ENCODE results near the gene RTF1. TPM values are rescaled to one million over a fixed set of nuclear protein-coding genes. Genes with fewer than 3 reads are reported as not detected.
"Not testable (repeated sequence)": the region's sequence is repeated elsewhere in the genome, so short reads cannot be mapped to it uniquely, and the experiment has no call there.

Gene RTF1
- 39.8 and 54.4 TPM in 2 replicates for total RNA-seq (ENCODE audit: low replicate concordance)
- long read RNA-seq, partial matches to known transcripts: 17 of 18 reads
- long read RNA-seq, other reads (novel, unspliced or antisense): 1 of 18 reads

DNA sequence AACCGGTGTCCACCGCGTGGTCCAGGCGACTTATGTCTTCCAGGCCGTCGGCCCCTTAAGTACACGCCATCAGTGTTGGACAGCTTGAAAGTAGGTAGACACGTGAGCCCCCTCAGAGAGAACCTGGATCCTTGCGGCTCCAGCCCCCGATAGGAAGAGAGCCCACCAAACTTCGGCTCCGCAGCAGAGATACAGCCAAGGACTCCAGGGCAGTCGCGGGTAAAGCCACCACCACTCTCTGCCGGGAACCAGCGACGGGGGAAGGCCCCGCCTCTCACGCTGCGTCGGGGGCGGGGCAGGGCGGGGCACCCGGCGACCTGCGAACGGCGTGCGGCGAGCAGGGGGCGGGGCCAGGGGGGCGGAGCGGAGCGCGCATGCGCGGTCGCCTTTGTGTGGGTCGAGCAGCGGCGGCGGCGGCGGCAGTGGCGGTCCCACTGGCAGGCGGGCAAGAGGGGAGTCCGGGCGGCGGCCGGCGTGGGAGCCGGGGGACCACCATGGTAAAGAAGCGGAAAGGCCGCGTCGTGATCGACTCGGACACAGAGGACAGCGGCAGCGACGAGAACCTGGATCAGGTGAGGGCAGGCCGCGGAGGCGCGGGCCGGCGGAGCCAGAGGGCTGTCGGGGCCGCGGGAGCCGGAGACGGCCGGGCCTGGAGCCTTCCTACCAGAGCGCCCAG is at the start of gene RTF1:
RTF1 (plus strand) TSS at position 354 of the 676 bp plus-strand sequence; CDS start at position 375, 21 bp downstream.
- DNase-seq (ENCODE audit: extremely low spot score, unreplicated experiment): peak; percentile 99
- Mint-ChIP-seq H3K4me3 (peak within 1 kb of the TSS; percentile 95), H3K4me1 (ENCODE audit: unreplicated experiment) (peaks cover 38% of the 10 kb centered on the region), H3K9me3 (no peaks in the 10 kb centered on the region), H3K27me3 (no peaks in the 10 kb centered on the region), H3K27ac (peak within 1 kb of the TSS; percentile 98), H3K36me3 (no peaks in the 10 kb centered on the region)
- TF ChIP-seq, protein P1, sequence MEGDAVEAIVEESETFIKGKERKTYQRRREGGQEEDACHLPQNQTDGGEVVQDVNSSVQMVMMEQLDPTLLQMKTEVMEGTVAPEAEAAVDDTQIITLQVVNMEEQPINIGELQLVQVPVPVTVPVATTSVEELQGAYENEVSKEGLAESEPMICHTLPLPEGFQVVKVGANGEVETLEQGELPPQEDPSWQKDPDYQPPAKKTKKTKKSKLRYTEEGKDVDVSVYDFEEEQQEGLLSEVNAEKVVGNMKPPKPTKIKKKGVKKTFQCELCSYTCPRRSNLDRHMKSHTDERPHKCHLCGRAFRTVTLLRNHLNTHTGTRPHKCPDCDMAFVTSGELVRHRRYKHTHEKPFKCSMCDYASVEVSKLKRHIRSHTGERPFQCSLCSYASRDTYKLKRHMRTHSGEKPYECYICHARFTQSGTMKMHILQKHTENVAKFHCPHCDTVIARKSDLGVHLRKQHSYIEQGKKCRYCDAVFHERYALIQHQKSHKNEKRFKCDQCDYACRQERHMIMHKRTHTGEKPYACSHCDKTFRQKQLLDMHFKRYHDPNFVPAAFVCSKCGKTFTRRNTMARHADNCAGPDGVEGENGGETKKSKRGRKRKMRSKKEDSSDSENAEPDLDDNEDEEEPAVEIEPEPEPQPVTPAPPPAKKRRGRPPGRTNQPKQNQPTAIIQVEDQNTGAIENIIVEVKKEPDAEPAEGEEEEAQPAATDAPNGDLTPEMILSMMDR (conservative IDR thresholded peaks at IDR 0.05): no peak

DNA sequence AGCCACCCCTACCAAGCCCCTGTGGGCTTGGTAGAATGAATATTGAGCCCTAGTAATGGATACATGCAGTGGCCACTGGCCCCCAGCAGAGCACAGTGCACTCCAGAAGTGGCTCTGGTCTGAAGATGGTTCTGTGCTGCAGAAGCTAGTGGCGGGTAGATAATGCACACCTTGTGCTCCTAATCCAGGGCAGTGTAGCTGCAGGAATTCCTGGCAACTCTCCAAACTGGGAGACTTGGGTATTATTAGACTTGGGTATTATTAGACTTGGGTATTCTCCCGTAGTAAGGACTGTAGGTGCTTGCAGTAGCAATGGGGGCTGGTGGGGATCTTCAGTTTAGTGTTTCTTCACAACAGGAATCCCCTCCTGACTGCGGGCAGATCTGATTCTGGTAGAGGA is 49.5 kb upstream of the RTF1 start:
- no peak for DNase-seq (ENCODE audit: extremely low spot score, unreplicated experiment)
- Mint-ChIP-seq H3K36me3 (peaks cover 13% of the 10 kb centered on the region), H3K9me3 (no peaks in the 10 kb centered on the region), H3K27ac (no peak overlapping the region), H3K4me1 (ENCODE audit: unreplicated experiment) (no peaks in the 10 kb centered on the region), H3K27me3 (no peaks in the 10 kb centered on the region), H3K4me3 (no peak overlapping the region)
- TF ChIP-seq, protein P1 (conservative IDR thresholded peaks at IDR 0.05): no peak

DNA sequence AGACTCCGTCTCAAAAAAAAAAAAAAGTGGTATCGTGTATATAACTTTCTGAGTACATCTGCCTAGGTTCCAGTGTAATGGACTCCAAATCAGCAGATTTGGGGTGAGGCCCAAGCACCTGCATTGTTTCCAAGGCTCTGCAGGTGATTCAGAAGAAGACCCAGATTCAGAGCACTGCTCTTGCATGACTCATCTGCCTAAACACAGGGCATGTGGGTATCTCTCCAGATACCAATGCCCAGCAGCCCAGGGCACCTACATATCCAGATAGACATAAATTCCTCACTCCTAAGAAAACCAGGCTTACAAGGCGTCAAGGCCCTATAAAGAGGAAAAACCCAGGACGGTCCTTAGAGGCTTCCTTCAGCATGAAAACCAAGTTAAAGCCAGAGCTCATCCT is 38.9 kb upstream of the RTF1 start:
- no peaks in the 10 kb centered on the region for H3K27me3 Mint-ChIP-seq
- TF ChIP-seq, protein P1 (conservative IDR thresholded peaks at IDR 0.05): no peak
- no peak overlapping the region for H3K27ac Mint-ChIP-seq
- peaks cover 15% of the 10 kb centered on the region for H3K36me3 Mint-ChIP-seq
- no peaks in the 10 kb centered on the region for H3K9me3 Mint-ChIP-seq
- no peaks in the 10 kb centered on the region for H3K4me1 Mint-ChIP-seq (ENCODE audit: unreplicated experiment)
- no peak for DNase-seq (ENCODE audit: extremely low spot score, unreplicated experiment)
- no peak overlapping the region for H3K4me3 Mint-ChIP-seq

DNA sequence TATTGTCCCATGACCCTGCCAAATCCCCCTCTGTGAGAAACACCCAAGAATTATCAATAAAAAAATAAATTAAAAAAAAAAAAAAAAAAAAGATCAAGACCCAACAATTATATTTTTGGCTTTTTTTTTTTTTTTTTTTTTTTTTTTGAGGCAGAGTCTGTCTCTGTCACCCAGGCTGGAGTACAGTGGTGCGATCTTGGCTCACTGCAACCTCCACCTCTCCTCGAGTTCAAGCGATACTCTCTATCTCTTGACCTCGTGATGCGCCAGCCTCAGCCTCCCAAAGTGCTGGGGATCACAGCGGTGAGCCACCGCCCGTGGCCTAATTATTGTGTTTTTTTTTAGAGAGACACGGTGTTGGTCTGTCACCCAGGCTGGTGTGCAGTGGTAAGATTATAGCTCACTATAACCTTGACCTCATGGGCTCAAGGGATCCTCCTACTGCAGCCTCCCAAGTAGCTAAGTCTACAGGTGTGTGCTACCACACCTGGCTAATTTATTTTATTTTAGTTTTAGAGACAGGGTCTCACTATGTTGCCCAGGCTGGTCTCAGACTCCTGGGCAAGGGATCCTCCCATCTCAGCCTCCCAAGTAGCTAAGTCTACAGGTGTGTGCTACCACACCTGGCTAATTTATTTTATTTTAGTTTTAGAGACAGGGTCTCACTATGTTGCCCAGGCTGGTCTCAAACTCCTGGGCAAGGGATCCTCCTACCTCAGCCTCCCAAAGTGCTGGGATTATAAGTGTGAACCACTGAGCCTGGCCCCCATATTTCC is 32.7 kb upstream of the RTF1 start:
- not testable (repeated sequence) for DNase-seq (ENCODE audit: extremely low spot score, unreplicated experiment); H3K9me3 Mint-ChIP-seq; H3K4me3 Mint-ChIP-seq; H3K27me3 Mint-ChIP-seq; H3K27ac Mint-ChIP-seq; H3K4me1 Mint-ChIP-seq (ENCODE audit: unreplicated experiment)
- peaks cover 14% of the 10 kb centered on the region for H3K36me3 Mint-ChIP-seq

DNA sequence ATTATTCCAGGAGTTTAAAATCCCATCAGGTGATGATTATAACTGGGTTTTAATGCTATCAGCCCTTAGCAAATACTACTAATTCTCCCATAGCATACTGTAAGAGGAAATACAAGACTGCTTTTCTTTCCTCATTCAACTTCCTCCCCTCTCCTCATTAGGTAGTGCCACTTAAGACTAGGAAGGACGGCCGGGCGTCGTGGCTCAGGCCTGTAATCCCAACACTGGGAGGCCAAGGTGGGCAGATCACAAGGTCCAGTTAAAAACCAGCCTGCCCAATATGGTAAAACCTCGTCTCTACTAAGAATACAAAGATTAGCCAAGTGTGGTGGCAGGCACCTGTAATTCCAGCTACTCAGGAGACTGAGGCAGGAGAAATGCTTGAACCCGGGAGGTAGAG is 29.2 kb upstream of the RTF1 start:
- no peak overlapping the region for H3K4me3 Mint-ChIP-seq
- no peak for DNase-seq (ENCODE audit: extremely low spot score, unreplicated experiment)
- no peaks in the 10 kb centered on the region for H3K27me3 Mint-ChIP-seq
- peaks cover 10% of the 10 kb centered on the region for H3K36me3 Mint-ChIP-seq
- H3K27ac Mint-ChIP-seq: no peak overlapping the region
- H3K9me3 Mint-ChIP-seq: no peaks in the 10 kb centered on the region
- TF ChIP-seq, protein P1 (conservative IDR thresholded peaks at IDR 0.05): no peak
- H3K4me1 Mint-ChIP-seq (ENCODE audit: unreplicated experiment): no peaks in the 10 kb centered on the region

DNA sequence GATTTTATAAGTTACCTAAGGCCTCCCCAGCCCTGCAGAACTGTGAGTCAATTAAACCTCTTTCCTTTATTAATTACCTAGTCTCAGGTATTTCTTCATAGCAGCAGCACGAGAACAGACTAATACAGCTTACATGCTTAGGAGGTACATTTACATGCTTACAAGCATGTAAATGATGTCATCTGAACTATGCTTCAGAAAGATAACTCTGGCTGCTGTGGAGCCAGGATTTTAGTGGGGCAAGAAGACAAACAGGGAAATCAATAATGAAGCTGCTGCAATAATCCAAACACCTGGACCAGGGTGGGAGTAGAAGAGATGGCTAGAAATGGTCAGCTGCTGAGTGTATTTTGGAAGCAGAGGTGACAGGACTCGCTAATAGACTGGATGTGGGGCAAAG is 24.2 kb upstream of the RTF1 start:
- Mint-ChIP-seq H3K36me3 (peaks cover 22% of the 10 kb centered on the region), H3K9me3 (no peaks in the 10 kb centered on the region), H3K4me1 (ENCODE audit: unreplicated experiment) (no peaks in the 10 kb centered on the region), H3K27me3 (no peaks in the 10 kb centered on the region), H3K4me3 (no peak overlapping the region), H3K27ac (no peak overlapping the region)
- TF ChIP-seq, protein P1 (conservative IDR thresholded peaks at IDR 0.05): no peak
- DNase-seq (ENCODE audit: extremely low spot score, unreplicated experiment): no peak

Data from type B pancreatic cell (in vitro differentiated cells).